GM21367 (cell line): ENCODE results near the gene BLTP3A.
A peak's percentile ranks its signal among the peaks of the same experiment; 100 is the strongest.
"Not testable (repeated sequence)": the region's sequence is repeated elsewhere in the genome, so short reads cannot be mapped to it uniquely, and the experiment has no call there.

Experiments
- ATAC-seq: cut with Tn5 transposase; IDR thresholded peaks from one replicate; pipeline ENCODE4 v1.9.1; 2021; ENCODE audit not compliant: unreplicated experiment

Gene BLTP3A, protein sequence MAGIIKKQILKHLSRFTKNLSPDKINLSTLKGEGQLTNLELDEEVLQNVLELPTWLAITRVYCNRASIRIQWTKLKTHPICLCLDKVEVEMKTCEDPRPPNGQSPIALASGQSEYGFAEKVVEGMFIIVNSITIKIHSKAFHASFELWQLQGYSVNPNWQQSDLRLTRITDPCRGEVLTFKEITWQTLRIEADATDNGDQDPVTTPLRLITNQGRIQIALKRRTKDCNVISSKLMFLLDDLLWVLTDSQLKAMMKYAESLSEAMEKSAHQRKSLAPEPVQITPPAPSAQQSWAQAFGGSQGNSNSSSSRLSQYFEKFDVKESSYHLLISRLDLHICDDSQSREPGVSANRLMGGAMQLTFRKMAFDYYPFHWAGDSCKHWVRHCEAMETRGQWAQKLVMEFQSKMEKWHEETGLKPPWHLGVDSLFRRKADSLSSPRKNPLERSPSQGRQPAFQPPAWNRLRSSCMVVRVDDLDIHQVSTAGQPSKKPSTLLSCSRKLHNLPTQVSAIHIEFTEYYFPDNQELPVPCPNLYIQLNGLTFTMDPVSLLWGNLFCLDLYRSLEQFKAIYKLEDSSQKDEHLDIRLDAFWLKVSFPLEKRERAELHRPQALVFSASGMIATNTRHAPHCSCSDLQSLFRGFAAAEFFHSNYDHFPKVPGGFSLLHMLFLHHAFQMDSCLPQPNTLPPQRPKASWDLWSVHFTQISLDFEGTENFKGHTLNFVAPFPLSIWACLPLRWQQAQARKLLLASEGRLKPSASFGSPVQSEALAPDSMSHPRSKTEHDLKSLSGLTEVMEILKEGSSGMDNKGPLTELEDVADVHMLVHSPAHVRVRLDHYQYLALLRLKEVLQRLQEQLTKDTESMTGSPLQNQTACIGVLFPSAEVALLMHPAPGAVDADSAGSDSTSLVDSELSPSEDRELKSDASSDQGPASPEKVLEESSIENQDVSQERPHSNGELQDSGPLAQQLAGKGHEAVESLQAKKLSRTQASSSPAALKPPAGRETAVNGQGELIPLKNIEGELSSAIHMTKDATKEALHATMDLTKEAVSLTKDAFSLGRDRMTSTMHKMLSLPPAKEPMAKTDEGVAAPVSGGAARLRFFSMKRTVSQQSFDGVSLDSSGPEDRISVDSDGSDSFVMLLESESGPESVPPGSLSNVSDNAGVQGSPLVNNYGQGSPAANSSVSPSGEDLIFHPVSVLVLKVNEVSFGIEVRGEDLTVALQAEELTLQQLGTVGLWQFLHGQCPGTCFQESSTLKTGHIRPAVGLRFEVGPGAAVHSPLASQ (N-terminal part only)

DNA sequence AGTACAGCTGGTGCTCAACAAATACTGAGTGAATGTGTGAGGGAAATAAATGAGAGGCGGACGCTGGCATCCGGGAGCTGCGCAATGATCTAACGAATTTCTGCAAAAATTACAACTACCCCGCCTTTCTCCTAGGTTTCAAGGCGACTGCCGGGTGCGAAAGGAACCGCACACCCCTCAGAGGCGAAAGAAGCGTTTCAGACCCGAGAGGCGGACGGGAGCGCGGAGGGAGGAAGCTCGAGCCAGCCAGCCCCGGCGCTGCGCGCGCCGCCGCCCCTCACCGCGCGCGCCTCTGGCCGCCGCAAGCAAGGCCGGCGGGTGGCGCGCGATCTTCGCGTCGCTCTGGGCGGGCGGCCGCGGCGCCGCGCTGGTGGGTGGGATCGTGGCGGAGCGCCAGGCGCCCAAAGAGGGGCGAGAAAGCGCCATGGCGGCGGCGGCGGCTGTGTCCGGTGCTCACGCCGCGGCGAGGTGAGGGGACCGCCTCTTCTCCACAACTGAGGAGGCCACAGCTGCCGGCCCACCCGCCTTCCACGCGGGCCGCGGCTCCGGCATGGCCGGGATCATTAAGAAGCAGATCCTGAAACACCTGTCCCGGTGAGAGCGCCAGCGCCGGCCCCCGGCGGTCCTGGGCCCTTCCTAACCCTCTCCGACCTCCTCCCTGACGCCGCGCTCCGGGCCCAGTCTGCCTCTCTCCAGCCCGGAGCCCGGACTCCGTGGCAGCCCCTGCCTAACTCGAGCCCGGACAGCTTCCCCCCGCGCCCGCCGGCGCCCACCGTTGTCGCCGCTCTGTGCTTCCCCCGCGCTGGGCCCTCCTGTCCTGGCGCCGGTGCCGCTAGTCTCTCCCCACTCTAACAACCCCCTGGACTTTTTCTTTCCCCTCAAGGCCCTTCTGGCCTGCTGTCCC lies at the start of gene BLTP3A:
TSS of gene BLTP3A (plus strand) at position 383 of the 904 bp plus-strand sequence. CDS start at position 551, 168 bp downstream.
- peak; percentile 62 for ATAC-seq

DNA sequence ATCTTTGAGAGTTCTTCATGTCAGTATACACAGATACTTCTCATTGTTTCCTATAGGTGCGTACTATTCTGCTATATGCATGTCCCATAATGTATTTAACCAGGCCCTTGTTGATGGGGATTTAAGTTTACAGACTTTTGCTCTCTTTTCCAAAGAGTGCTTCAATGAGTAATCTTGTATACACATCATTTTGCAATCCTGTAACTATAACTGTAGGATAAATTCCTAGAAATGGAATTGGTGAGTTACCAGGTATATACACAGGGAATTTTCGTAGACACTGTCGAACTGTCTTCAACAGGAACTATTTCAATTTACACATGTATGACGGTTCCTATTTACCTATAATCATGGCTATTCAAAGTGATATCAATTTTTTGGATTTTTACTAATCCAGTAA lies 49.8 kb upstream of the BLTP3A start:
- ATAC-seq = no peak

DNA sequence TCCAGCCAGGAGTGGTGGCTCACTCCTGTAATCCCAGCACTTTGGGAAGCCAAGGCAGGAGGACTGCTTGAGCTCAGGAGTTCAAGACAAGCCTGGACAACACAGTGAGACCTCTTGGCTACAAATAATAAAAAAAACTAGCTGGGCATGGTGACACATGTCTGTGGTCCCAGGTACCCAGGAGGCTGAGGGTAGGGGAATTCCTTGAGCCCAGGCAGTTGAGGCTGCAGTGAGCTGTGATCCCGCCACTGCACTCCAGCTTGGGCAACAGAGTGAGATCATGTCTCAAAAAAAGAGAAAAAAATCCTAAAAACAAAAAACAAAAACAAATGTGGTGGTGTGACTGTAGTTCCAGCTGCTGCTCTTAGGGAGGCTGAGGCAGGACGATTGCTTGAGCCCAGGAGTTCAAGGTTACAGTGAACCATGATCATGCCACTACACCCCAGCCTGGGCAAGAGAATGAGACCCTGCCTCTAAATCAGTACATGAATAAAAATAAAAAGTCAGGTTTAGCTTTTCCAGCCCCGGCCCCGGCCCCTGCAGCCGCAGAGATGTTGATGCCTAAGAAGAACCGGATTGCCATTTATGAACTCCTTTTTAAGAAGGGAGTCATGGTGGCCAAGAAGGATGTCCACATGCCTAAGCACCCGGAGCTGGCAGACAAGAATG lies 48.1 kb upstream of the BLTP3A start:
- no peak for ATAC-seq

DNA sequence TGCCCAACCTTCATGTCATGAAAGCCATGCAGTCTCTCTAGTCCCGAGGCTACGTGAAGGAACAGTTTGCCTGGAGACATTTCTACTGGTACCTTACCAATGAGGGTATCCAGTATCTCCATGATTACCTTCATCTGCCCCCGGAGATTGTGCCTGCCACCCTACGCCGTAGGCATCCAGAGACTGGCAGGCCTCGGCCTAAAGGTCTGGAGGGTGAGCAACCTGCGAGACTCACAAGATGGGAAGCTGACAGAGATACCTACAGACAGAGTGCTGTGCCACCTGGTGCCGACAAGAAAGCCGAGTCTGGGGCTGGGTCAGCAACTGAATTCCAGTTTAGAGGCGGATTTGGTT lies 47.6 kb upstream of the BLTP3A start:
- ATAC-seq = not testable (repeated sequence)

DNA sequence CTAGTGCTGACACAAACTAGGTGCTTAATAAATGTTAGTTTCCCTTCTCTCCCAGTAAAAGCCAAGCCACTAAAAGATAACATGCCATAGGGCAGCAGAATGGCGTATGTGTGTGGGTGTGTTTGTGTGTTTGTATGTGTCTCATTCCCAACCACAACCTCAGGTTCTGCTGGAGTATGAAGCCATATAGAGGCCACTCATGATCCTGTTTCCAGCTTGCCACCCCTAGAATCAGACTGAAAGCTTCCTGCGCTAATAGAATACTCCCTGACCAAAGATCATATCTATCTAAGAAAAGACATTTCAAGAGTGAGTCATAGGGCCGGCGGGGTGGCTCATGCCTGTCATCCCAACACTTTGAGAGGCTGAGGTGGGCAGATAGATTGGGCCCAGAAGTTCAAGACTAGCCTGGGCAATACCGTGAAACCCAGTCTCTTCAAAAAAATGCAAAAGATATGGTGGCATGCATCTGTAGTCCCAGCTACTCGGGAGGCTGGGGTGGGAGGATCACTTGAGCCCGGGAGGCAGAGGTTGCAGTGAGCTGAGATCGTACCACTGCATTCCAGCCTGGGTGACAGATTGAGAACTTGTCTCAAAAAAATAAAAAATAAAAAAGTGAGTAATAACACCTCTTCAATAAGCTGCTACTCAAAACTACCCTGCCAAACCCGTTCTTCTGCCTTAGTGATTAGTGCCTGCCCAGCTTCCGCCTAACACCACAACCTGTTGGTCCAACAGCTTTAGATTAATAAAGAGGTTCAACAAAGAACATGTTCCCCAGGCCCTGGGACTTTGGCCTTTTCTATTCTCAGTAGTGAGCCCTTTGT lies 46.4 kb upstream of the BLTP3A start:
- no peak for ATAC-seq

DNA sequence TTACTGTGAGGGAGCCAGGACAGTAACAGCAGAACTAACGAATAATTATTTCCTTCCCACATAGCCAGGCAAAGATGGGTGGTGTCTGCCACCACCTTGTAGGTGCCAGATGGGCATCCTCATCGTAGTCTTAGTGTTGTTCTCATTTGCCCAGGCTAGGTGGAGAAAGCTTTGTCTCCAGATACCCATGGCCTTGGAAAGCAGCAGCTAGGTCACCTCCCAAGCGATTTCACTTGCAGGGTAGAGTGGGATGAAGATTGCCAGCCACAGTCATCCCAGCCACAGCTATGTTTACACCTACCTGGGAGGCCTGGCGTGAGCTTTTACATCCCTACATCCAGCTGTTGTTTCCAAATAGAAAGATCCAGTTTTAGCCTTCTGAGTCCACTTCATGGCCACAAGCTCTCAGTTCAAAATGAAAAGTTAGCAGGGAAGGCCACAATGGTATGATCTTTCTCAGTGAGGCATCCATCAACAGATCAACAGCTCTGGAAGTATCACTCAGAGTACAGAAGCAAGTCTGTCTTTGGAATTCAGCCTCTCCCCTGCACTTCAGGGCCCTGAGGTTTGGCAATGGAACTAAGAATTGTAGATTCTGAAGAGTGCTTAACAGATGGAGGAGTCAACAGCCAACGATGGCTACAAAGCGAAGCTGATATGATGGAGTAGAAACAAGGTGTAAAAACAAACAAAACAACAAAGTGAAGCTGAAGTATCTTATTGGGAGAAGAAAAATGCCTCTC lies 45.6 kb upstream of the BLTP3A start:
- no peak for ATAC-seq

DNA sequence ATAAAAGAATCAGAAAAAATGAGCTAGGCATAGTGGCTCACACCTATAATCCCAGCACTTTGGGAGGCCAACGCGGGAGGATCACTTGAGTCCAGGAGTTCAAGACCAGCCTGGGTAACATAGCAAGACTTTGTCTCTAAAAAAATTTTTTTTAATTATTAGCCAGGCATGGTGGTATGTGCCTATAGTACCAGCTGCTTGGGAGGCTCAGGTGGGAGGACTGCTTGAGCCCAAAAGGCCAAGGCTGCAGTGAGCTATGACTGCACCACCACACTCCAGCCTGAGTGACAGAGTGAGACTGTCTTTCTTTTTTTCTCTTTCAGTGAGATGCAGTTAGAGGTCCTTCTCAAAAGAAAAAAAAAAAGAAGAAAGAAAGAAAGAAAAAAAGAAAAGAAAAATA lies 43.1 kb upstream of the BLTP3A start:
- no peak for ATAC-seq

DNA sequence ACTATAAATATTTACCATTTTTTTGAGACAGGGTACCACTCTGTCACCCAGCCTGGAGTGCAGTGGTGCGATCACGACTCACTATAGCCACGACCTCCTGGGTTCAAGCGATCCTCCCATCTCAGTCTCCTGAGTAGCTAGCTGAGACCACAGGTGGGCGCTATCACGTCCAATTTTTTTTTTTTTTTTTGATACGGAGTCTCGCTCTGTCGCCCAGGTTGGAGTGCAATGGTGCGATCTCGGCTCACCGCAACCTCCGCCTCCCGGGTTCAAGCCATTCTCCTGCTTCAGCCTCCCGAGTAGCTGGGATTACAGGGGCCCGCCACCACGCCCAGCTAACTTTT lies 35.4 kb upstream of the BLTP3A start:
- not testable (repeated sequence) for ATAC-seq

DNA sequence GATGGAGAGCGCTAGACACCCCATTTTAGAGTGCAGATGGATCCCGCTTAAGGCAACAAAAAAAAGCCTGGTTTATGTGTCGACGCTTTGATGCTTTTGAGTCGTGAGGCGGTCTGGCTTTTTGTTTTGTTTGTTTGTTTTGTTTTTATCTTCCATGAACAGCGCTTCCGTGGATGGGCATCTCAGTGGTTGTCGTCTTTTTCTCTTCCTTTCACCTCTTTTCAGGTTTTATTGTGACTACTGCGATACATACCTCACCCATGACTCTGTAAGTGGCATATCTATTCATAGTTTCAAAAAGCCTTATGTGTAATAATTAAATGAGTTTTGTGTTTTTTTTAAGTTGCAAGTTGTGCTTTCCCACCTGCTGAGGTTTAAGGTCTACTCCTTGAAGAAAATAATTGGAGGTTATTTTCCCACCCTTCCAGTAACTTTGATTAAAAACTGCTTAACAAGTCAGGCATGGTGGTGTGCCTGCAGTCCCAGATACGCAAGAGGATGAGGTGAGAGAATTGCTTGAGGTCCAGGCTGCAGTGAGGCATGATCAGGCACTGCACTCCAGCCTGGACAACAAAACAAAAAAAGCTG lies 34.1 kb upstream of the BLTP3A start:
- no peak for ATAC-seq

DNA sequence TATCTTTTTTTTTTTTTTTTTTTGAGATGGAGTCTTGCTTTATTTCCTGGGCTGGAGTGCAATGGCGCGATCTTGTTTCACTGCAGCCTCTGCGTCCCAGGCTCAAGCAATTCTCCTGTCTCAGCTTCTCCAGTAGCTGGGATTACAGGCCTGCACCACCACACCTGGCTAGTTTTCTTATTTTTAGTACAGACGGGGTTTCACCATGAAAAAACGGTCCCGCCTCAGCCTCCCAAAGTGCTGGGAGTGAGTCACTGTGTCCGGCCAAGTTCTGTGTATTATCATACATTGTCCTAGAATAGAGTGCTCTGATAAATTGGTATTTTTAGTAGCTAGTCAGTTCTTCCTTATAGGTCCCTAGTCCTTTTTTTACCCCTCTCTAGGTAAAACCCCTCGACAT lies 31.8 kb upstream of the BLTP3A start:
- ATAC-seq = no peak

DNA sequence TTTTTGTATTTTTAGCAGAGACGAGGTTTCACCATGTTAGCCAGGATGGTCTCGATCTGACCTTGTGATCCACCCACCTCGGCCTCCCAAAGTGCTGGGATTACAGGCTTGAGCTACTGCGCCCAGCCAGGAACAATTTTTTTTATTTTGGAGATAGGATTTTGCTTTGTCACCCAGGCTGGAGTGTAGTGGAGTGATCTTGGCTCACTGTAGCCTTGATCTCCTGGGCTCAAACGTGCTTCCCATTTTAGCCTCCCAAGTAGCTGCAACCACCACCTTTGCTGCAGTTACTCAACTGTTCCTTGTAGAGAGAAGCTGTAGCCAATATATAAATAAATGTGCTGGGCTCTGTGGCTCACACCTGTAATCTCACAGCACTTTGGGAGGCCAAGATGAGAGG lies 30.2 kb upstream of the BLTP3A start:
- ATAC-seq = not testable (repeated sequence)

DNA sequence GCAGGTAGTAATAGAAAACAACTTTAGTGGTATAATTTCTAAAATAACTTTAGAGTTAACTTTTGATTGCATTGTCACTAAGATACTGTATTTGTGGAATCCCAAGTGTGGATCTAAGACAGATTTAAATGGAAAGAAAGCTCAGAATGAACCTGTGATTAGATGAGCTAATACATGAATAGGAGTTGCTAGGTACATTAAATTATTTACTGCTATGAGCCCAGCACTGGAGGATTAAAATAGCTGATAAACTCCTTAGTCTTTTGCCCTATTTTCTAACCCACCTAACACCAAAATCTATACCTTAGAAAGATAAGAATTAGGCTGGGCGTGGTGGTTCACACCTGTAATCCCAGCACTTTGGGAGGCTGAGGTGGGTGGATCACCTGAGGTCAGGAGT lies 23.7 kb upstream of the BLTP3A start:
- no peak for ATAC-seq

DNA sequence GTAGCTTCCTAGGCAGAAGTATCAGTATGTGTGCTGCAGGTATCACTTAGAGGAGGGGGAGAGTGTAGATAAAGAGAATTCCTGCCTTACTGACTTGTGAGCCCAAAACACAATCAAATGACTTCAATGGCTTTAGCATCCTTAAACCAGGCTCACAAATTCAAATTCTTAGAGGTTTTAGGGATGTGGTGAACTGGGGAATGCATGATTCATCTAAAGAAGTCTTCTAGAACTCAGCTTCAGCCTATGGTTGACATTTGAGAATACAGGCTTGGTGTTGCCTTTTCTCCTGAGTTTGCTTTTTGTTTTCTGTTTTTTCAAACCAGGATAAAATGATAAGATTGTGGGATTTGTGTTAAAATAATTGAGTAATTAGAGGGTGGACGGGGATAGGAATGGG lies 20.2 kb upstream of the BLTP3A start:
- no peak for ATAC-seq

DNA sequence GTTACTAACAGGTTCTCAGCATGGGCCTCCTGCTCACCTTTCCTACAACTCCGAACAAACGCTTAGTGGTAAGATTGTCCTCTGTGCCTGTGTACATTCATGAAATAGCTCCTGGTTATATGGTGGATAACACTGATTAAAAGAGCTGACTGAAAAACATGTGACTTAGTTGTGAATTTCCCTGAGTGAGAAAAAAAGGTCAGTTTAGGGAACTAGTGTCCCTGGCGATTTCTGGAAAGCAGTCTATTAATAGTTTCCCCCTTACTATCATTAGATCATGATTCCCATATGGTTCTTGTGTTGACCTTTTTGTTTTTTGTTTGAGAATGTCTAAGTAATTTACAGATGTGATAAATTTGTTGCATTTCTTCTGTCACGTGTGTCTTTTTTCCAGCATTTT lies 18.9 kb upstream of the BLTP3A start:
- ATAC-seq = no peak

DNA sequence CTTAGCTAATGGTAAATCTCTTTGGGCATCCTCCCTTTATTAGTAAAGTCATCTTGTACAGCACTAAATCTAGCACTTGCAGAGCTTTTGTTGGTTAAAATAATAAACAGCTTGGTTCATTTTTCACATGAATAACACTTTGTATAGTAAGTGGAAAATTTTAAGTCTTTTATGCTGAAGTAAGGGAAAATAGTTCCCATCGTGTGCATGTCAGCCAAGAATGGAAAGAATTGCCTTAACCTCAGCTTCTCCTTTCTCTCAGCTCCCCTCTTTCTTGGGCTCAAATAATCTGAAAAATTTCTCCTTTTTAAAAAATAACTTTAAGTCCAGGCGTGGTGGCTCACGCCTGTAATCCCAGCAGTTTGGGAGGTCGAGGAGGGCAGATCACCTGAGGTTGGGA lies 18.0 kb upstream of the BLTP3A start:
- ATAC-seq = no peak

DNA sequence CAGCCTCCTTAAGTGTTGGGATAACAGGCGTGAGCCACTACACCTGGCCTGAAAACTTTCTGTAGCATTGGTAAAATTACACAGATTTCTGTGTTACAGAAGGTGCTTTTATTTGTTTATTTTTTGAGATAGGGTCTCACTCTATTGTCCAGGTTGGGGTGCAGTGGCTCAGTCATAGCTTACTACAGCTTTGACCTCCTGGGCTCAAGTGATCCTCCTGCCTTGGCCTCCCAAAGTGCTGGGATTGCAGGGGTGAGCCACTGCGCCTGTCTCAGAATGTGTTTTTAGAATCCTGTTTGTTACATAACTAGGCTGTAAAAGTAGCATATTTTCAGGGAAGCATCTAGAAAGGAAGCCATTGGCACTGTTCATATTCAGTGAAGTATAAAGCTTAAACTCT lies 16.9 kb upstream of the BLTP3A start:
- ATAC-seq = no peak

DNA sequence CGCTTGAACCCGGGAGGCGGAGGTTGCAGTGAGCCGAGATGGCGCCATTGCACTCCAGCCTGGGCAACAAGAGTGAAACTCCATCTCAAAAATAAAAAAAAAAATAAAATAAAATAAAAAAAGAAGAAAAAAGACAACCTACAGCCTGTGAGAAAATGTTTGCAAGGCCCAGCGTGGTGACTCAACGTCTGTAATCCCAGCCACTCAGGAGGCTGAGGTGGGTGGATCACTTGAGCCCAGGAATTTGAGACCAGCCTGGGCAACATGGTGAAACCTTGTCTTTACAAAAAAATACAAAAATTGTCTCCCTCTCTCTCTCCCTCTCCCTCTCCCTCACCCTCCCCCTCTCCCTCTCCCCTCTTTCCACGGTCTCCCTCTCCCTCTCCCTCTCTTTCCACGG lies 6.5 kb upstream of the BLTP3A start:
- not testable (repeated sequence) for ATAC-seq

DNA sequence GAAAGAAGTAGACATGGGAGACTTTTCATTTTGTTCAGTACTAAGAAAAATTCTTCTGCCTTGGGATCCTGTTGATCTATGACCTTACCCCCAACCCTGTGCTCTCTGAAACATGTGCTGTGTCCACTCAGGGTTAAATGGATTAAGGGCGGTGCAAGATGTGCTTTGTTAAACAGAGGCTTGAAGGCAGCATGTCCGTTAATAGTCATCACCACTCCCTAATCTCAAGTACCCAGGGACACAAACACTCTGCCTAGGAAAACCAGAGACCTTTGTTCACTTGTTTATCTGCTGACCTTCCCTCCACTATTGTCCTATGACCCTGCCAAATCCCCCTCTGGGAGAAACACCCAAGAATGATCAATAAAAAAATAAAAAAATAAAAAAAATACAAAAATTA lies 4.7 kb upstream of the BLTP3A start:
- not testable (repeated sequence) for ATAC-seq
